GDM1 (cell line): ENCODE data around the gene CHID1.

Source experiments
- DNase-seq: peaks from one replicate; lab custom pipeline; 2025; lab: John Stamatoyannopoulos, UW

Gene CHID1

DNA sequence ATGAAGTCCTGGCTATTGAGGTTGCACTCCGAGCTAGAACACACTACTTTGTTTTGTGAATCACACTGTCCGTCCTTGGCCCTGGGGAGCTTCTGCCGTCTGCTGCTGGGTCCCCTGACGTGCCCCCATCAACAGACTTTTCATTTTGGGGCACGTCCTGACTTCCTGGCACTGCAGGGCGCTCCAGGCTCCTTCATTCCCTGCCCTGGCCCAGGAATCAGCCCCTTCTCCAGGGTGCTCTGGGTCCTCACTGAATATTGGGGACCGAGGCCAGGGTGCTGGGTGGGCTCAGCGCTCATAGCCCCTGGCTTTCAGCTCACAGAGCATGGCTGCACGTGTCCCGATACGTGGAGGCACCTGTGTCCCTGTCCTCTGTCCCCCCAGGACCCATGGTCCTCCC lies 45.7 kb downstream of the CHID1 start:
- no peak for DNase-seq

DNA sequence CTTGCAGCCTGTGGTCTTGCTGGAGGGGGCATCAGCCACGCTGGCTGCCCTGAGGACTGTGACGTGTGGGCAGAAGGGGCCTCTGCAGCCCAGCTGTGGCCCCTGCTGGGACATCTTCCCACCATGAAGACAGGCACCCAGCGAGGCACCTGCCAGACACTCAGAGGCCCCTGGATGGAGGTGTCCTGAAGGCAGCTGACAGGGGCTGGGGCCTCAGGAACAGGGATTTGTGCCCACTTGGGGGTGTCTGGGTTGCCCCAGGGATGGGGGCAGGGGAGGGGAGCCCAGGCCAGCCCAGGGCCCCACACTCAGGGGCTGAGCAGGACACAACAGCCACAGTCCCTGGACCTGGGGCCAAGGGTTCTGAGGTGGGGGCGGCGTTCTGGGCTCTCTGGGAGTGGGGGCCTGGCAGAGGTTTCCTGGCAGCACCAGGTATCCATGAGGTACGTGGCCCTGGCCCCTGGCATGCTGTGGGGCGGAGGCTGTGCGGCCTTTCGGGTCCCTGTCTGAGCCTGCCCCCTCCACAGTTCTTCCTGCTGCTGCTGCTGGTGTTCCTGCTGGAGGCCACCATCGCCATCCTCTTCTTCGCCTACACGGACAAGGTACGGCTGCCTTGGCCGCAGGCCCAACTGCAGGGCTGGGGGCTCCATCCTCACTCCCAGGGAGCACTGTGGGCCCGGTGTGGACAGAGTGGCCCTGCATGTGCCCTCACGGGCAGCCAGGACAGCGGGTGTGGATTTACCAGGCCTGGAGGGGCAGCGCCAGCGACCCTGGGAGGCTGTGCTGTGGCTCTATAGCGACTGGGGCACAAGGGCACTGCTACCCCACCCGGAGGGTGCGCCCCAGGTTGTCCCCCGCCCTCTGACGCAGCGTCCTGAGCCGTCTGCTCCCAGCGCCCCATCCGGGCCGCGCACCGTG lies 46.4 kb downstream of the CHID1 start:
- no peak for DNase-seq

- no peak for DNase-seq
These were observed 47.3 kb downstream of the CHID1 start for GRCh38 chr11:863023-863909.

GRCh38 chr11:862696-863022 lies 48.0 kb downstream of the CHID1 start:
- no peak for DNase-seq

DNA sequence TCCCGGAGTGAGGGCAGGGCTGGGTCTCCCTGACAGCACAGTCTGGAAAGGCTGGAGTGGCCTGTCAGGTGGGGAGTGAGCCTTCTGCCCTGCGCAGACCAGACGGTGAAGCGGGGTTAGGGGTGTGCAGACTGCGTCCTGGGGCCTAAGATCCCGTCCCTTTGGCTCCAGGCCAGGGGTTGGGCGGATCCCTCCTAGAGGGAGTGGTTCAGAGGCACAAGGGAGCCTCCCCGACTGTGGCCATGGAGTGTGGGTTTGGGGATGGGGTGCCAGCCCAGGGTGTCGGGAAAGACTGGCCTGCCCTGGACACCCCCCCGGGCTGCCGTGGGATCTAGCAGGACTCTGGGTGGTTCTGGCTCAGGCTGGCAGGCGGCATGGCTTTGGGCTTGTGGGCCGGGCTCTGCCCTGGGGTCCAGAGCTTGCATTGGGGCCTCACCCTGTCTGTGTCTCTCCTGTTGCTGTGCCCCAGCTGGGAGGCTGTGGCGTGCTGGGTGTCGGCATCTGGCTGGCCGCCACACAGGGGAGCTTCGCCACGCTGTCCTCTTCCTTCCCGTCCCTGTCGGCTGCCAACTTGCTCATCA lies 48.4 kb downstream of the CHID1 start:
- no peak for DNase-seq

GRCh38 chr11:861105-861479 lies 49.5 kb downstream of the CHID1 start:
- DNase-seq = no peak

DNA sequence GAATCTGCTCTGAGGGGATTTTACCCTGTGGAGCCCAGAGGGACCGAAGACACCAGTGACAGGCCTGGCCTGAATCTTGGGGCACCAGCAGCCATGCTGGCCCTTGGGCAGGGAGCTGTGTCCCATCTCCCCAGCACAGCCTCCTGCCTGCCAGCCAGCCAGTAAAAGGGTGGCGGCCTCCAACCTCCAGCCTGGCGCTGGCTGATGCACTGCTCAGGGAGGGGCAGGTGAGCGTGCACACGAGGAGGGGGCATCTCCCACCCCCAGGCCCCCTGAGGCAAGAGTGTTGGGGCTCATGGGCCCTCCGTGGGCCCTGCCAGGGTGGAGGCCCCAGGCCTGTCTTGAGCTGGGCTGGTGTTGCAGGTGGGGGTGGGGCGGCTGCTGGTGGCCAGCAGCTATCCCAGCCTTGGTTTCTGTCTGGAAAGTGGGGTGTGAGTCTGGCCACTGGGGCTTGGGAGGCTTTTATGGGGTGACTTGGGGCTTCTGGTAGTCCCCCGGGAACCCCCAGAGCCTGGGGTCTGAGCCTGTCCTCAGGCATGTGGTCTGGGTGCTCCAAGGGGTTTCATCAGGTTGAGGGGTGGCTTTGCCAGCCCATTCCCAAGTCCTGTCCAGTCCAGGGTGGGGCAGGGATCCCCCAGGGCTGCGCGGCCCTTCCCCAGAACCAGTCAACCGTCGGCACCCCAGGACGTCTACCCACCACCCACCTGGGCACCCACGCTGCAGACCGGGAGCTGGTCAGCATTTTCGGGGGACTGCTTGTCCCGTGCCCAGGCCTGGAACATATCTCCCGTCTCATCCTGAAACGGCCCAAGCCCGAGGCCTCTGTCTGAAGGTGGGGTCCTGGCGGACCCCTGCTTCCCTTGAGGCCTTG lies 50.1 kb downstream of the CHID1 start:
- DNase-seq = no peak

GRCh38 chr11:859394-860131 lies 51.0 kb downstream of the CHID1 start:
- no peak for DNase-seq

GRCh38 chr11:858762-859339 lies 51.8 kb downstream of the CHID1 start:
- no peak for DNase-seq

- no peak for DNase-seq
These were observed 52.4 kb downstream of the CHID1 start for GRCh38 chr11:858053-858761.

DNA sequence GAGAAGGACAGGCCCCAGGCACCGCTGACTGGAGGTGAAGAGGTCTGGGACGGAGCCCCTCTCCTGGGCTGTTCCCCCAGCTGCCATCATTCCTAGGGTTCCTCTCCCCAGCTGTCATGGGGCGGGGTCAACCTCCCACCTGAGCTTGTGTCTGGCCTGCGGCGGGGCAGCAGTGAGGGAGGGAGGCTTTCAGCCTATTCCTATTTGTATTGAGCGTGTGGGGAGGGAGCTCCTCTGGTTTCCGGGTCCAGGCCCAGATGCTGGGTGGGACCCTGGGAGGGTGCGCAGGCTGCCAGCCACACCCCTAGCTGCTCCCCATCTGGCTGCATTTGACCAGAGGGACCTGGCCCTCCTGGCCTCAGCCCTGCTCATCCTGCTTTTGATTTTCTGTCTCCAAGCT lies 54.2 kb downstream of the CHID1 start:
- no peak for DNase-seq

GRCh38 chr11:855796-856195 lies 54.8 kb downstream of the CHID1 start:
- no peak for DNase-seq

DNA sequence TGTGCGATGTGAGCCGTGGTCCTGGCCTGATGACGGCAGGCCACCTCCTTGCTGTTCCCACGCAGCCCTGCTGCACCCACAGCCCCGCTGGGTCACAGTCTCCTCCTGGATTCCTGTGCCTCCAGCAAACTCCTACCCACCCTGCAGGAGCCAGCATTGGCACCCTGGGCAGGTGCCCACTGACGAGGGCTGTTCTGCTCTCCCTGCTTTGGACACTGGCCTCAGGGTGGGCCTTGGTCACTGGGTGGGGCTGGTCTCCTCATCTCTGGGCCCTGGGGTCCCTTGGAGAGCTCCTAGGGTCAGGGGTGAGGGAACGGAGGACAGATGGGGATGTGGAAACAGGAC lies 55.3 kb downstream of the CHID1 start:
- DNase-seq = no peak

DNA sequence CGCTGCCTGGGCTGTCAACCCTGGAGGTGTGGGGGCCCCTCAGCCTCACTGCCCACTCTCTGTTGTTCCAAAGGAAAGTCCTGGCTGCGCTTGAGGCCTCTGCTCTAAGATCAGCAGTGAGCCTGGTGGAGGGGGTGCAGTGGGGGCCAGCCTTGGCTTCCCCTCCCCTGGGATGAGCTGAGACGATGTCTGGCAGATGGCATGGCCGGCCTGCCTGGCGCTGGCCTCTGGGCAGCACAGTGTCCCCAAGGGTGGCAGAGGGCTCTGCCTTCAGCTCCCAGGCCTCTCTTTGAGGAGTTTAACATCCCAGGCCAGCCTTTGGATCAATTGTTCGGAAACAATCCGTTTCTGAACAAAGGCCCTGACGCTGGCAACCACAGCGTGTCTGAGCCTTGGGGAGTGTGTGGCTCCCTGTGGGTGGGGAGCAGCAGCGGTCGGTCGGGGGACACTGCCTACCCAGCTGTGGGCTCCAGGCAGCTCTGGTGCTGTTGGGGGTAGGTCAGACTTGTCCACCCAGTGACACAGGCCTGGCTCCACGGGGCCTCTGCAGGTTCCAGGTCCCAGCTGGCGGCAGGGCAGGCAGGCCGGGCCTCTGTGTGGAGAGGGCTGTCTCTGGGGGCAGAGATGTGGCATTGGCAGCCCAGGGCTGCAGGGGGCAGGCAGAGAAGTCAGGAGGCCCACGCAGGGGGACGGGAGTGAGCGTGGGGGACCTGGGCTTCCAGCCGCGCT lies 55.8 kb downstream of the CHID1 start:
- no peak for DNase-seq

- no peak for DNase-seq
These were observed 56.7 kb downstream of the CHID1 start for GRCh38 chr11:853682-854448.

- DNase-seq = no peak
These were observed 57.8 kb downstream of the CHID1 start for GRCh38 chr11:852762-853161.

DNA sequence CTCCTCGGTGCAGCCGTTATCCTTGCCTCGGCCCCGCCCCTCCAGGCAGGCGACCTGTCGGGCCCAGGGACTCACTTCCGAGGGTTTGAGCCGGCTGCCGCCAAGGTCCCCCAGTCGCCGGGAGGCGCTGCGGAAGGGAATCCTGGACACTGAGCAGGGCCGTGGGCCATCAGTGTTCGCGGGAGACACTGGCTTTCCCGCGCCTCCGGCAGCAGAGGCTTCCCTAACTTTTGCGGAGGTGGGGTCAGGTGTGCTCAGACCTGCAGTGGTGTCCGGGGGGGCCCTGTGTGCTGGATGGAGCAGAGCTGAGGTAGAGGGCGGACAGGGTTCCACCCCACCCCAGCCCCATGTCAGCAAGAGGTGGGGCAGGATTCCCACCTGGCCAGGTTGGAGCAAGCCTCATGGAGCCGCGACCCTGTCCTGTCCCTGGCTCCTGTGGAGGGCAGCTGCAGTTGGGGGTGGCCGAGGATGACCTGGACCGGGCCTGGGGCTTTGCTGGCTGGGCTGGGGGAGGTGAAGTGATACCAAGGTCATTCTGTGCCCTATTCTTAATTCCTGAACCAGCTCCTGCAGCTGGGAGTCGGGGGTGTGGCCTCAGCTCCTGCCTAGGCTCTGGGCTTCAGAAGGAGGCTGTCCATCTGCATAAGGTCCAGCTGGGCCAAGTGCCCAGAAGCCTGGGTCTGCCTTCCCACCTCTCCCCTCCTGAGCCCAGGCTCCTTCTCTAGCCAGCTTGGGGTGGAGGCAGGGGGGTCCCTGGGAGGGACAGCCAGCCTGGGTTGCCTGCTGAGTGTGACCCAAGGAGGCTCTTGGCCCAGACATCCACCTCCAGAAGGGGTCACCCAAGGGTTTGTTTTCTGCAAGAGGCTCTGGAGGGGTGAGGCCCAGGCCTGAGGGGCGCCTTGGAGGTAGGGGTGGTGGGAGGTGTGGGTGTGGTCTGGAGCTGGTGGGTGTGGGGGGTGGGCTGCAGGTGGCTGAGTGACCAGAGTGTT lies 59.5 kb downstream of the CHID1 start:
- DNase-seq = no peak
